DMS114 treated with DMSO at 0.1 percent for 48 hours (cell line): ENCODE results near the gene NME4.

ENCODE experiments used
- DNase-seq: peaks from one replicate; lab custom pipeline; 2025; ENCODE audit not compliant: unreplicated experiment; lab: John Stamatoyannopoulos, UW

NME4 gene

DNA sequence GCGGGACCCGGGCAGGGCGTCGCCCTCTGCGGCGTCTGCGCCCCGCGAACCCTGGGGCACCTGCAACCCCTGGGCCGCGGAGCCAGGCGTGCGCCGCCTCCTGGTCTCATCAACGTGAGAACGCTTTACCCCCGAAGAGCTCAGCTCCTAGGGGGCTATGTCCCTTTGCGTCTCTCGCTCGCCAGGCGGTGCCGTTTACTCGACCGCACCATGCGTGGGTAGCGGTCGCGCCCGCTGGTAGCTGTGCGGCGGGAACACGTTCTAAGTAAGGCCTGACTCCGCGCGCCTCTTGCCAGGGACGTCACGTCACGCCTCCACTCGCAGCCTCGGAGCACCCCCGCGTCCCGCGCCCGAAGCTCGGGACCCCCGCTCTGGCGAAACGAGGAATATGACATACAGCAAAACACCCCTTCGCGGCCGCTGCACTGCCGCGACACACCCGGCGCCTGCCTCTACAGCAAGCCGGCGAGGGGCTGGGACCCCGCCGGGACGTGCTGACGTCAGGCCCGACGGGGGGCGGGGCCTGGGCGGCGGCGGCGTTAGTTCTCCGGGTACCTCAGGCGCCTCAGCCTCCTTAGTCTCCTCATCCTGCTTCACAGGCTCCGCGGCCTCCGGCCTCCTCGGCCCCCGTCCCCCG is 28.2 kb downstream of the NME4 start, which contains the start of gene RAB11FIP3:
RAB11FIP3 (plus strand) TSS at position 568 of the 637 bp plus-strand sequence. CDS start 358 bp downstream, outside the sequence.
- peak; percentile 46 for DNase-seq

- DNase-seq: no peak
These were observed 28.7 kb downstream of the NME4 start for GRCh38 chr16:425740-426114.

DNA sequence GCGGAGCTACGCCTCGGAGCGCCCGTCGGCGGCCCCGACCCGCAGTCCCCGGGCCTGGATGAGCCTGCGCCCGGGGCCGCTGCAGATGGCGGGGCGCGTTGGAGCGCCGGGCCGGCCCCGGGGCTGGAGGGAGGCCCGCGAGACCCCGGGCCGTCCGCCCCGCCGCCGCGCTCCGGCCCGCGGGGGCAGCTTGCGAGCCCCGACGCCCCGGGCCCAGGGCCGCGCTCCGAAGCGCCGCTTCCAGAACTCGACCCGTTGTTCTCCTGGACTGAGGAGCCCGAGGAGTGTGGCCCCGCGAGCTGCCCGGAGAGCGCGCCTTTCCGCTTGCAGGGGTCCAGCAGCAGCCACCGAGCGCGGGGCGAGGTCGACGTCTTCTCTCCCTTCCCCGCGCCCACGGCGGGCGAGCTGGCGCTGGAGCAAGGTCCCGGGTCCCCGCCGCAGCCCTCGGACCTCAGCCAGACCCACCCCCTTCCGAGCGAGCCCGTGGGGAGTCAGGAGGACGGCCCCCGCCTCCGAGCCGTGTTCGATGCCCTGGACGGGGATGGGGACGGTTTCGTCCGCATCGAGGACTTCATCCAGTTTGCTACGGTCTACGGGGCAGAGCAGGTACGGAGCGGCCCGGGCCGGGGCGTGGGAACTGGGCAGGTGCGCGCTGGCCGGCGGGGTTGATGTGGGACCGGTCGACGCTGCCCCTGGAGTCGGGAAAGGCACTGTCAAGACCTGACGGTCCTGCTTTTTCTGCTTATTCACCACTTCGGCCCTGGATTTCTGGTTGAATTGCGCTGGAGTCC is 29.3 kb downstream of the NME4 start:
- no peak for DNase-seq

DNA sequence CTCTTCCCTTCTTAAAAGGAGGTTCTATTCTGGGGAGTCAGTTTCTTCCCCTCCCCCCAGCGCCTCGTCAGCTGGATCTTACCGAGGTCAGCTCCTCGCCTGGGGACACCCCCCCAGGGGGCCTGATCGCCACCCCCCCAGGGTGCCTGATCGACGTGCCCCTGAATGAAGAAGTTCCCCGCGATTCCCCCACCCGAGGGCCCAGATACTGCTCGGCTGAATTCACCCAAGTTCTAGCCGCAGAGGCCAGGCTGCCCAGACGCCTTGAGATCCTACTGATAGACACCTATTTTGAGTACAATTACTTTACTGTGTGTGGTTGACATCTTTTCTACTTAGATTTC is 29.9 kb downstream of the NME4 start:
- no peak for DNase-seq

- DNase-seq: no peak
These were observed 30.3 kb downstream of the NME4 start for GRCh38 chr16:427250-427649.

GRCh38 chr16:430904-431303 is 33.9 kb downstream of the NME4 start:
- no peak for DNase-seq

- DNase-seq: no peak
These were observed 43.6 kb downstream of the NME4 start for GRCh38 chr16:440627-441026.

DNA sequence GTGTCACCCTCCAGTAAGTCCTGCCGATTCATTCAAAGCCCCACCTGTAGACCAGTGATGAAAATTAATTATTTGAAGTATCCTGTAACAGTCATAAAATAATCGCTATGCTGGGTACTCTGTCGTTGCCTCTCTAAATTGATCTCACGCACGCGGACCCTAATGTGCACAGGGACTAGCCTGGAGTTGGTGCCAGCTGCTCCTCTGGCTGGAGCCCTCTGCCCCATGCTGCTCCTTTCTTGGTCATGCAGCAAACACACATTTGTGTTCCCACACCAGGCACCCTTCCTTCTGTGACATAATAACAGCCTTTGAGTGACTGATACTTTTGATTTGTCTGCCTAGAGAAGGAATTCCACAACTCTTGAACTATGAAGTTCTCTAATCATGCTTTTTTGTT is 44.4 kb downstream of the NME4 start:
- no peak for DNase-seq

DNA sequence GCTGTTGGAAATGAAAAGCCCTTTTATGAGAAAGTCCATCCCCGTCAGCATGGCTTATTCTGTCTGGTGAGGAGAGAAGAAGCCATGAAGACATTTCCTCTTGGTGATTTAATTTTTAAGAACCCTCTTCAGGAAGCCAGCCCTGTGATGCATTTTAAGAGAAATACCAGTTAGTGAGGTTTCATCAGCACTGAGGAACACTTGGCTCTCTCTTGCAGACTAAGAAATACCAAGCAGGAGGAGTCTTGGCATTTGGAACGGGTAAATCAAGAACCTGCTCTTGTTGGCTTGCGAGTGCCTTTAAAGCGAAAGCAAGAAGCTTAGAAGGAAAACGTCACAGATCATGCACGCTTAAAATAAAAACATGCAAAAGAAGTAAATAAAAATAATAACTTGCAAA is 46.0 kb downstream of the NME4 start:
- no peak for DNase-seq

GRCh38 chr16:444027-444426 is 47.0 kb downstream of the NME4 start:
- DNase-seq: no peak

DNA sequence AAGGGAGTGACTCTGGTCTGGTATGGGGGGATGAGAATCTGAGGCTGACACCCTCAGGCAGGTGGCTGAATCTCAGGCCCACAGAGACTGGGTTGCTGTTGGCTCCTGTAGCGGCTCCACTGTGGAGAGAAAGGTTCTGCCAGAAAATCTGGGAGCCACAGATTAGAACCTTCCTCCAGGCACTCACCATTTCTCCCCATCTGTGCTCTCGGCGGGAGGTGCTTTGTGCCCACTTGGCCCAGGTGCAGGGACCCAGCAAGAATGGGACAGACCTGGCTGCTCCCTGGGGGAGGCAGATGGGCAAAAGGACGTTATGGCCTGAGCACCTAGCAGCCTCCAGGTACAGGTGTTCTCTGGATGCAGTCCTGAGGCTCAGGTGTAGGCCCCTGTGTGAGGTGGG is 48.6 kb downstream of the NME4 start:
- no peak for DNase-seq
